GM23338 (cell line): ENCODE results near the gene MOB3B.

Source experiments
- CREB1 ChIP-seq: fragments of 250-450 bp; sonication (Bioruptor Pico); IDR thresholded peaks from 2 replicates; pipeline ENCODE4 v1.5.0; 2020; ENCODE audit warnings: low read depth, mild to moderate bottlenecking, moderate library complexity
- CTCF ChIP-seq, 2 experiments: fragments of 200-600 bp in 1 of 2; sonication (generic) in 1 of 2; conservative IDR thresholded peaks; 2 replicates each; pipeline versions ENCODE4 v1.5.1 to v1.6.1; 2016 to 2017; ENCODE audit warnings: antibody characterized with exemption in 2 of 2, low read depth in 2 of 2, mild to moderate bottlenecking in 2 of 2, moderate library complexity in 1 of 2
- ETS1 ChIP-seq: IDR thresholded peaks from 2 replicates; pipeline ENCODE4 v1.6.1; 2016; ENCODE audit warnings: antibody characterized with exemption
- EZH2 ChIP-seq: fragments of 200-600 bp; sonication (generic); IDR thresholded peaks from one replicate; pipeline ENCODE4 v1.8.0; 2017; ENCODE audit warnings: antibody characterized with exemption, mild to moderate bottlenecking, low read depth; ENCODE audit not compliant: unreplicated experiment
- EZH2phosphoT487 ChIP-seq: fragments of 200-600 bp; sonication (generic); IDR thresholded peaks from one replicate; pipeline ENCODE4 v1.8.1; 2018; ENCODE audit warnings: antibody characterized with exemption; ENCODE audit not compliant: unreplicated experiment
- JUNB ChIP-seq: IDR thresholded peaks from one replicate; pipeline ENCODE4 v1.6.1; 2016; ENCODE audit warnings: antibody characterized with exemption; ENCODE audit not compliant: unreplicated experiment
- NANOG ChIP-seq: IDR thresholded peaks from 2 replicates; pipeline ENCODE4 v1.6.1; 2016; ENCODE audit warnings: antibody characterized with exemption, borderline replicate concordance
- POLR2AphosphoS5 ChIP-seq: IDR thresholded peaks from 2 replicates; pipeline ENCODE4 v1.6.1; 2016; ENCODE audit warnings: antibody characterized with exemption, low read depth
- REST ChIP-seq: IDR thresholded peaks from one replicate; pipeline ENCODE4 v1.6.1; 2018; ENCODE audit warnings: antibody characterized with exemption; ENCODE audit not compliant: unreplicated experiment
- STAT1 ChIP-seq: IDR thresholded peaks from one replicate; pipeline ENCODE4 v1.6.1; 2016; ENCODE audit warnings: antibody characterized with exemption; ENCODE audit not compliant: unreplicated experiment
- ZNF114 ChIP-seq: fragments of 250-450 bp; sonication (Bioruptor Pico); IDR thresholded peaks from 2 replicates; pipeline ENCODE4 v1.5.0; 2020; ENCODE audit warnings: mild to moderate bottlenecking, moderate library complexity
- ZNF331 ChIP-seq: fragments of 250-450 bp; sonication (Bioruptor Pico); IDR thresholded peaks from 2 replicates; pipeline ENCODE4 v1.5.0; 2020; ENCODE audit warnings: low read depth, mild to moderate bottlenecking, moderate library complexity
- ZNF462 ChIP-seq: fragments of 250-450 bp; sonication (Bioruptor Pico); IDR thresholded peaks from 2 replicates; pipeline ENCODE4 v1.5.0; 2020; ENCODE audit warnings: mild to moderate bottlenecking, moderate library complexity

- TF ChIP-seq CTCF (conservative IDR thresholded peaks at IDR 0.05; ENCODE audit: low read depth in 2 of 2) (no peak), JUNB (no peak), CREB1 (CRISPR knock-in tag) (no peak), ETS1 (no peak), POLR2AphosphoS5 (no peak), EZH2phosphoT487 (no peak), EZH2 (no peak), REST (no peak), ZNF114 (no peak), STAT1 (no peak), NANOG (no peak), ZNF331 (CRISPR knock-in tag) (no peak), ZNF462 (CRISPR knock-in tag) (no peak)
Observed at GRCh38 chr9:27427272-27427643, 102.4 kb downstream of the MOB3B start.
